ENCODE data around the gene PRPF6. TPM values are rescaled to one million over a fixed set of nuclear protein-coding genes. Genes with fewer than 3 reads are reported as not detected.

PRPF6 gene
- total and polyA plus RNA-seq, 2 of the 13 experiments (the other 11 are each of a cell fraction or from before 2014, with no cell fraction given), result 63.7 to 101 TPM

GRCh38 chr20:63957004-63957689 lies 23.8 kb upstream of the PRPF6 start (continued):
- TF ChIP-seq, protein P1, sequence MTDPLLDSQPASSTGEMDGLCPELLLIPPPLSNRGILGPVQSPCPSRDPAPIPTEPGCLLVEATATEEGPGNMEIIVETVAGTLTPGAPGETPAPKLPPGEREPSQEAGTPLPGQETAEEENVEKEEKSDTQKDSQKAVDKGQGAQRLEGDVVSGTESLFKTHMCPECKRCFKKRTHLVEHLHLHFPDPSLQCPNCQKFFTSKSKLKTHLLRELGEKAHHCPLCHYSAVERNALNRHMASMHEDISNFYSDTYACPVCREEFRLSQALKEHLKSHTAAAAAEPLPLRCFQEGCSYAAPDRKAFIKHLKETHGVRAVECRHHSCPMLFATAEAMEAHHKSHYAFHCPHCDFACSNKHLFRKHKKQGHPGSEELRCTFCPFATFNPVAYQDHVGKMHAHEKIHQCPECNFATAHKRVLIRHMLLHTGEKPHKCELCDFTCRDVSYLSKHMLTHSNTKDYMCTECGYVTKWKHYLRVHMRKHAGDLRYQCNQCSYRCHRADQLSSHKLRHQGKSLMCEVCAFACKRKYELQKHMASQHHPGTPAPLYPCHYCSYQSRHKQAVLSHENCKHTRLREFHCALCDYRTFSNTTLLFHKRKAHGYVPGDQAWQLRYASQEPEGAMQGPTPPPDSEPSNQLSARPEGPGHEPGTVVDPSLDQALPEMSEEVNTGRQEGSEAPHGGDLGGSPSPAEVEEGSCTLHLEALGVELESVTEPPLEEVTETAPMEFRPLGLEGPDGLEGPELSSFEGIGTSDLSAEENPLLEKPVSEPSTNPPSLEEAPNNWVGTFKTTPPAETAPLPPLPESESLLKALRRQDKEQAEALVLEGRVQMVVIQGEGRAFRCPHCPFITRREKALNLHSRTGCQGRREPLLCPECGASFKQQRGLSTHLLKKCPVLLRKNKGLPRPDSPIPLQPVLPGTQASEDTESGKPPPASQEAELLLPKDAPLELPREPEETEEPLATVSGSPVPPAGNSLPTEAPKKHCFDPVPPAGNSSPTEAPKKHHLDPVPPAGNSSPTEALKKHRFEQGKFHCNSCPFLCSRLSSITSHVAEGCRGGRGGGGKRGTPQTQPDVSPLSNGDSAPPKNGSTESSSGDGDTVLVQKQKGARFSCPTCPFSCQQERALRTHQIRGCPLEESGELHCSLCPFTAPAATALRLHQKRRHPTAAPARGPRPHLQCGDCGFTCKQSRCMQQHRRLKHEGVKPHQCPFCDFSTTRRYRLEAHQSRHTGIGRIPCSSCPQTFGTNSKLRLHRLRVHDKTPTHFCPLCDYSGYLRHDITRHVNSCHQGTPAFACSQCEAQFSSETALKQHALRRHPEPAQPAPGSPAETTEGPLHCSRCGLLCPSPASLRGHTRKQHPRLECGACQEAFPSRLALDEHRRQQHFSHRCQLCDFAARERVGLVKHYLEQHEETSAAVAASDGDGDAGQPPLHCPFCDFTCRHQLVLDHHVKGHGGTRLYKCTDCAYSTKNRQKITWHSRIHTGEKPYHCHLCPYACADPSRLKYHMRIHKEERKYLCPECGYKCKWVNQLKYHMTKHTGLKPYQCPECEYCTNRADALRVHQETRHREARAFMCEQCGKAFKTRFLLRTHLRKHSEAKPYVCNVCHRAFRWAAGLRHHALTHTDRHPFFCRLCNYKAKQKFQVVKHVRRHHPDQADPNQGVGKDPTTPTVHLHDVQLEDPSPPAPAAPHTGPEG (CRISPR knock-in tag; IDR thresholded peaks at IDR 0.05), result peak; percentile 46; the same call in 1 of the 2 replicates
- TF ChIP-seq HOXD1 (CRISPR knock-in tag; IDR thresholded peaks at IDR 0.05) (no peak), ZNF572 (CRISPR knock-in tag; IDR thresholded peaks at IDR 0.05) (peak; percentile 97), HNF1B (CRISPR knock-in tag; IDR thresholded peaks at IDR 0.05) (peak; percentile 94), ZNF549 (CRISPR knock-in tag; IDR thresholded peaks at IDR 0.05) (no peak), HOXA9 (CRISPR knock-in tag; IDR thresholded peaks at IDR 0.05; ENCODE audit: borderline replicate concordance) (no peak), YY1 (IDR thresholded peaks at IDR 0.05; ENCODE audit: insufficient read depth, insufficient replicate concordance, low read depth, low read length) (no peak)
- TF ChIP-seq, protein P2, sequence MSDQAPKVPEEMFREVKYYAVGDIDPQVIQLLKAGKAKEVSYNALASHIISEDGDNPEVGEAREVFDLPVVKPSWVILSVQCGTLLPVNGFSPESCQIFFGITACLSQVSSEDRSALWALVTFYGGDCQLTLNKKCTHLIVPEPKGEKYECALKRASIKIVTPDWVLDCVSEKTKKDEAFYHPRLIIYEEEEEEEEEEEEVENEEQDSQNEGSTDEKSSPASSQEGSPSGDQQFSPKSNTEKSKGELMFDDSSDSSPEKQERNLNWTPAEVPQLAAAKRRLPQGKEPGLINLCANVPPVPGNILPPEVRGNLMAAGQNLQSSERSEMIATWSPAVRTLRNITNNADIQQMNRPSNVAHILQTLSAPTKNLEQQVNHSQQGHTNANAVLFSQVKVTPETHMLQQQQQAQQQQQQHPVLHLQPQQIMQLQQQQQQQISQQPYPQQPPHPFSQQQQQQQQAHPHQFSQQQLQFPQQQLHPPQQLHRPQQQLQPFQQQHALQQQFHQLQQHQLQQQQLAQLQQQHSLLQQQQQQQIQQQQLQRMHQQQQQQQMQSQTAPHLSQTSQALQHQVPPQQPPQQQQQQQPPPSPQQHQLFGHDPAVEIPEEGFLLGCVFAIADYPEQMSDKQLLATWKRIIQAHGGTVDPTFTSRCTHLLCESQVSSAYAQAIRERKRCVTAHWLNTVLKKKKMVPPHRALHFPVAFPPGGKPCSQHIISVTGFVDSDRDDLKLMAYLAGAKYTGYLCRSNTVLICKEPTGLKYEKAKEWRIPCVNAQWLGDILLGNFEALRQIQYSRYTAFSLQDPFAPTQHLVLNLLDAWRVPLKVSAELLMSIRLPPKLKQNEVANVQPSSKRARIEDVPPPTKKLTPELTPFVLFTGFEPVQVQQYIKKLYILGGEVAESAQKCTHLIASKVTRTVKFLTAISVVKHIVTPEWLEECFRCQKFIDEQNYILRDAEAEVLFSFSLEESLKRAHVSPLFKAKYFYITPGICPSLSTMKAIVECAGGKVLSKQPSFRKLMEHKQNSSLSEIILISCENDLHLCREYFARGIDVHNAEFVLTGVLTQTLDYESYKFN (CRISPR knock-in tag; conservative IDR thresholded peaks at IDR 0.05), result peak; percentile 46
- TF ChIP-seq, protein P3, sequence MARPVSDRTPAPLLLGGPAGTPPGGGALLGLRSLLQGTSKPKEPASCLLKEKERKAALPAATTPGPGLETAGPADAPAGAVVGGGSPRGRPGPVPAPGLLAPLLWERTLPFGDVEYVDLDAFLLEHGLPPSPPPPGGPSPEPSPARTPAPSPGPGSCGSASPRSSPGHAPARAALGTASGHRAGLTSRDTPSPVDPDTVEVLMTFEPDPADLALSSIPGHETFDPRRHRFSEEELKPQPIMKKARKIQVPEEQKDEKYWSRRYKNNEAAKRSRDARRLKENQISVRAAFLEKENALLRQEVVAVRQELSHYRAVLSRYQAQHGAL (CRISPR knock-in tag; IDR thresholded peaks at IDR 0.05; ENCODE audit: not compliant biosample characterization), result peak; percentile 78

Measured in HepG2 (cell line).